Stomach (tissue), 4 donors: ENCODE measurements around the gene HAO2.

Experiments
- EP300 ChIP-seq: sonication (generic); formaldehyde crosslinking; IDR thresholded peaks from one replicate; pipeline ENCODE4 v1.6.1; 2017; ENCODE audit warnings: antibody characterized with exemption
- POLR2AphosphoS5 ChIP-seq, 3 donors: sonication (generic); formaldehyde crosslinking; IDR thresholded peaks; one replicate each; pipeline ENCODE4 v1.6.1; 2016; ENCODE audit warnings: antibody characterized with exemption in 3 of 3

DNA sequence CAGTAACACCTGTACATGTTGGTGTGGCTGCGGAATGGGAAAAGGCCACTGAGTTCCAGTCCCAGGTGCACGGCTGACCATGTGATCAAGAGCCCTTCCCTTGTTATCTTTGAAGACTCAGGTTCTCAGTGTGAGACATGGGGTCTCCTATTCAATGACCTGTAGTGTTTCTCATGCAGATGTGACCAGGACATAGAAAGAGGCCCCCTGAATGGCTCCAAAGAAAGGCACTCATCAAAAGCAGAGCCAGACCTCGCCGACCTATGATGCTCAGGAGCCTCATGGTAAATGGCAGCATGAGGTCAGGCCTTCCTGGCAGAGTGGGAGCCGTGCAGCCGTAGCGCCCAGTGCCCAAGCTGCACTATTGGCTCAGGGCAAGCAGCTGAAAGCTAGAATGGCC, 42.3 kb upstream of the HAO2 start:
- no peak for TF ChIP-seq POLR2AphosphoS5 (IDR thresholded peaks at IDR 0.05)
- no peak for TF ChIP-seq EP300
